Measurements from ENCODE around the gene ERCC6.

DNA sequence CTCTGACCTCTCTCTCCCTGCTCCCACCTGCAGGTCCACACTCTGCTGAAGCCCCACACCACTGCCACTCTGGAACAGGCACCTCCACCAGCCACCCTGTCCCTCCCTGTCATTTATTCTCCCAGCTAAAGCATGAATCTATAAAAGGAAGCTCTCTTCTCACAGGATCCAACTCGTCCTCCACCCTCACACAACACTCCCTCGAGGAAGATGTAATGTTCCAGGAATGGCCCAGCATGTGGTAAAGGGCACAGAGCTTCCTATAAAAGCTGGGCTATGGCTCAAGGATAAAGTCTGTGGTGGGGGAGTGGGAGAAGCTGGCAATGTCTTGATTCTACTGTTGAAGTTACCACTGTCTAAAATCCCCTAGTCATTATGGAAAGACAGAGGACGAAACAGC lies 67.4 kb downstream of the ERCC6 start:
- TF ChIP-seq, protein P1, sequence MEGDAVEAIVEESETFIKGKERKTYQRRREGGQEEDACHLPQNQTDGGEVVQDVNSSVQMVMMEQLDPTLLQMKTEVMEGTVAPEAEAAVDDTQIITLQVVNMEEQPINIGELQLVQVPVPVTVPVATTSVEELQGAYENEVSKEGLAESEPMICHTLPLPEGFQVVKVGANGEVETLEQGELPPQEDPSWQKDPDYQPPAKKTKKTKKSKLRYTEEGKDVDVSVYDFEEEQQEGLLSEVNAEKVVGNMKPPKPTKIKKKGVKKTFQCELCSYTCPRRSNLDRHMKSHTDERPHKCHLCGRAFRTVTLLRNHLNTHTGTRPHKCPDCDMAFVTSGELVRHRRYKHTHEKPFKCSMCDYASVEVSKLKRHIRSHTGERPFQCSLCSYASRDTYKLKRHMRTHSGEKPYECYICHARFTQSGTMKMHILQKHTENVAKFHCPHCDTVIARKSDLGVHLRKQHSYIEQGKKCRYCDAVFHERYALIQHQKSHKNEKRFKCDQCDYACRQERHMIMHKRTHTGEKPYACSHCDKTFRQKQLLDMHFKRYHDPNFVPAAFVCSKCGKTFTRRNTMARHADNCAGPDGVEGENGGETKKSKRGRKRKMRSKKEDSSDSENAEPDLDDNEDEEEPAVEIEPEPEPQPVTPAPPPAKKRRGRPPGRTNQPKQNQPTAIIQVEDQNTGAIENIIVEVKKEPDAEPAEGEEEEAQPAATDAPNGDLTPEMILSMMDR (conservative IDR thresholded peaks at IDR 0.05), result no peak
- no peak for TF ChIP-seq ZFX (IDR thresholded peaks at IDR 0.05)
